ENCODE data around the gene TRAFD1. TPM values are rescaled to one million over a fixed set of nuclear protein-coding genes. Genes with fewer than 3 reads are reported as not detected.
A peak's percentile ranks its signal among the peaks of the same experiment; 100 is the strongest.

The TRAFD1 gene
- total and polyA plus RNA-seq, 2 experiments from 2014 or later, result 17.4 to 30.4 TPM

DNA sequence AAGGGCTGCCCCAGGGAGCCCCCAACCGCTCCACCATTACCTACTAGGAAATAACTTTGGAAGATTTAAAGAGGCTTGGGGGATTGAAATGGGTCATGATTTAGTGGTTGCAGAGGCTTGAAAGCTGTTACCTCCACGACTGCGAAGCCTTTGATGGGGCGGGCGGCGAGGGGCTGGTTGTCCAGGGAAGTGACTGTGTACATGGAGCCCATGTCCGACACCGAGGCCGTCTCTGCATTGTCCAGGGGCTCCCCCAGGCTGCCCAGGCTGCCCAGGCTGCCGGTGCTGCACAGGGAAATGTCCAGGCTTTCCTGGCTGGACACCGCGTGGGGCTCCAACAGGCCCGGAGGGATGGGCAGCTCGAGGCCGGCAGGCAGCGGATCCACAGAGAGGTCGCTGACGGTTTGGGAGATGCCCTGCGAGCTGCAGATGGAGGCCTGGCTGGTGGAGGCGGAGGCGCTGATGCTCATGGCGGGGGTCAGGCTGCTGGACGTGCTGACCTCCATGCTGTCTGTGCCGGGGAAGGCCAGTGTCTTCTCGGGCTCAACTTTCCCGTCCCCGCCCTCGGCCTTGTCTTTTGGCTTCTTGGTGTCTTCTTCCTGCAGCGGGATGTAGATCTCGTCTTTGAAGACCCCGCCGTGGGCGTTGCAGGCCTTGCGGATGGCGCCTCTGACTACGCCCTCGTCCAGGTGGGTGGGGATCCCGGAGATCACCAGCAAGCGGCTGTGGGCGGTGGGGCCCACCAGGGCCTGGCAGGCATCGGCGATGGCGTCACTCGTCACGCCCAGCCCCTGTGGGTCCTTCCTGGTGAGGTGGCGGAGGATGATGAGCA, 58.9 kb downstream of the TRAFD1 start:
- H3K27ac ChIP-seq (ENCODE audit: low read depth), result peak overlapping the region; percentile 80; the same call in 1 of the 2 replicates
- Mint-ChIP-seq H3K27me3 (ENCODE audit: insufficient read depth, low read depth, poor library complexity) (peaks cover 7% of the 10 kb centered on the region), H3K4me3 (no peak overlapping the region), H3K27ac (peak overlapping the region; percentile 74; the same call in 1 of the 2 replicates), H3K4me1 (peaks cover 19% of the 10 kb centered on the region), H3K9me3 (no peaks in the 10 kb centered on the region), H3K36me3 (ENCODE audit: low read depth) (peaks cover 15% of the 10 kb centered on the region; the same call in 2 of the 3 replicates)
- ATAC-seq (no peak), DNase-seq (ENCODE audit: low spot score) (no peak)
- no peaks in the 10 kb centered on the region for H4K20me1 ChIP-seq (replicated peaks; ENCODE audit: insufficient read depth)
- no peak overlapping the region for H3K4me3 ChIP-seq
- peaks cover 12% of the 10 kb centered on the region for H3K4me1 ChIP-seq (ENCODE audit: insufficient read depth)
- no peaks in the 10 kb centered on the region for H3K27me3 ChIP-seq (ENCODE audit: insufficient read depth)
- TF ChIP-seq STAT1 (IDR thresholded peaks at IDR 0.05; ENCODE audit: unreplicated experiment) (no peak), EZH2phosphoT487 (IDR thresholded peaks at IDR 0.05; ENCODE audit: unreplicated experiment) (no peak)
- no peaks in the 10 kb centered on the region for H3K9me2 ChIP-seq (ENCODE audit: insufficient read depth)
- H3K36me3 ChIP-seq (ENCODE audit: insufficient read depth), result no peaks in the 10 kb centered on the region; the same call in 1 of the 2 replicates
- no peaks in the 10 kb centered on the region for H3F3A ChIP-seq (replicated peaks; ENCODE audit: low read depth)
- H3K4me2 ChIP-seq, result no peak overlapping the region
- H3K79me2 ChIP-seq (replicated peaks; ENCODE audit: insufficient read depth), result no peaks in the 10 kb centered on the region
- H2AFZ ChIP-seq, result no peak overlapping the region

GRCh38 chr12:112185093-112185923, 59.9 kb downstream of the TRAFD1 start:
- H3K4me1 Mint-ChIP-seq, result peaks cover 19% of the 10 kb centered on the region
- Histone ChIP-seq H3K27me3 (ENCODE audit: insufficient read depth) (no peaks in the 10 kb centered on the region), H2AFZ (no peak overlapping the region), H3K36me3 (ENCODE audit: insufficient read depth) (peaks cover 7% of the 10 kb centered on the region; the same call in 1 of the 2 replicates), H3K4me3 (no peak overlapping the region), H3F3A (replicated peaks; ENCODE audit: low read depth) (no peaks in the 10 kb centered on the region), H4K20me1 (replicated peaks; ENCODE audit: insufficient read depth) (no peaks in the 10 kb centered on the region), H3K79me2 (replicated peaks; ENCODE audit: insufficient read depth) (no peaks in the 10 kb centered on the region), H3K27ac (ENCODE audit: low read depth) (no peak overlapping the region), H3K4me2 (no peak overlapping the region), H3K4me1 (ENCODE audit: insufficient read depth) (peaks cover 12% of the 10 kb centered on the region), H3K9me2 (ENCODE audit: insufficient read depth) (no peaks in the 10 kb centered on the region)
- H3K27me3 Mint-ChIP-seq (ENCODE audit: insufficient read depth, low read depth, poor library complexity), result peaks cover 2% of the 10 kb centered on the region
- peaks cover 18% of the 10 kb centered on the region; the same call in 2 of the 3 replicates for H3K36me3 Mint-ChIP-seq (ENCODE audit: low read depth)
- no peaks in the 10 kb centered on the region for H3K9me3 Mint-ChIP-seq
- H3K4me3 Mint-ChIP-seq, result no peak overlapping the region
- H3K27ac Mint-ChIP-seq, result no peak overlapping the region
- no peak for ATAC-seq
- DNase-seq (ENCODE audit: low spot score), result no peak
- TF ChIP-seq POLR2AphosphoS5 (IDR thresholded peaks at IDR 0.05; ENCODE audit: low read depth), result no peak
- TF ChIP-seq REST (IDR thresholded peaks at IDR 0.05; ENCODE audit: unreplicated experiment), result no peak
- no peak for TF ChIP-seq CTCF (conservative IDR thresholded peaks at IDR 0.05; ENCODE audit: low read depth in 2 of 2)
- no peak for TF ChIP-seq ZNF114 (CRISPR knock-in tag; IDR thresholded peaks at IDR 0.05)
- no peak for TF ChIP-seq EZH2phosphoT487 (IDR thresholded peaks at IDR 0.05; ENCODE audit: unreplicated experiment)
- no peak for TF ChIP-seq STAT1 (IDR thresholded peaks at IDR 0.05; ENCODE audit: unreplicated experiment)
- TF ChIP-seq EZH2 (IDR thresholded peaks at IDR 0.05; ENCODE audit: low read depth, unreplicated experiment), result no peak
- no peak for TF ChIP-seq JUNB (IDR thresholded peaks at IDR 0.05; ENCODE audit: unreplicated experiment)
- TF ChIP-seq, protein P1, sequence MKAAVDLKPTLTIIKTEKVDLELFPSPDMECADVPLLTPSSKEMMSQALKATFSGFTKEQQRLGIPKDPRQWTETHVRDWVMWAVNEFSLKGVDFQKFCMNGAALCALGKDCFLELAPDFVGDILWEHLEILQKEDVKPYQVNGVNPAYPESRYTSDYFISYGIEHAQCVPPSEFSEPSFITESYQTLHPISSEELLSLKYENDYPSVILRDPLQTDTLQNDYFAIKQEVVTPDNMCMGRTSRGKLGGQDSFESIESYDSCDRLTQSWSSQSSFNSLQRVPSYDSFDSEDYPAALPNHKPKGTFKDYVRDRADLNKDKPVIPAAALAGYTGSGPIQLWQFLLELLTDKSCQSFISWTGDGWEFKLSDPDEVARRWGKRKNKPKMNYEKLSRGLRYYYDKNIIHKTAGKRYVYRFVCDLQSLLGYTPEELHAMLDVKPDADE (IDR thresholded peaks at IDR 0.05), result no peak
- TF ChIP-seq ZNF331 (CRISPR knock-in tag; IDR thresholded peaks at IDR 0.05; ENCODE audit: low read depth), result no peak
